GM21360 (cell line): Measurements from ENCODE around the gene UQCRC1.

Experiments used
- ATAC-seq: cut with Tn5 transposase; IDR thresholded peaks from one replicate; pipeline ENCODE4 v1.9.1; 2021; ENCODE audit warnings: mild to moderate bottlenecking, moderate library complexity; ENCODE audit not compliant: unreplicated experiment

UQCRC1 gene

GRCh38 chr3:48609088-48610005 is at the start of gene UQCRC1:
Gene UQCRC1 (minus strand): TSS chr3:48609646. CDS start chr3:48609620, 26 bp downstream.
- peak; percentile 93 for ATAC-seq

DNA sequence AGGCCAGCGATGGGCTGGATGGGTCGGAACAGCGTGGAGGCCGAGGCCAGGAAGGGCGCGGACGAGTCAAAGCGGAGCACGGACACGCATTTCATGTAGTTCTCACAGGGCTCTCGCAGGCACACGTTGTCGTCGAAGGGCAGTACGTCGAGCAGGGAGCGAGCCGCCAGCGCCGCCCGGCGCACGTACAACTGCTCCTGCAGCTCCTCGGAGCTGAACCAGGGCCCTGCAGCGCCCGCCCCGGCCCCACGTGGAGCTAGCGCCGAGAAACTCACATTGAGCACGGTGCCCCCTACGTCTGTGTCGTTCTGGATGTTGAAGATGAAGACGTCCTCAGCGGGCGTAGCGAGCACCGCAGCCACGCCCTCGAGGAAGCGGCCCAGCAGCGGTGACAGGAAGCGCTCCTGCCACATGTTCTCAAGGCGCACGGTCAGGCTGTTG is 47.4 kb upstream of the UQCRC1 start:
- ATAC-seq = no peak

- no peak for ATAC-seq
Observed at GRCh38 chr3:48656061-48656840, 46.8 kb upstream of the UQCRC1 start.

DNA sequence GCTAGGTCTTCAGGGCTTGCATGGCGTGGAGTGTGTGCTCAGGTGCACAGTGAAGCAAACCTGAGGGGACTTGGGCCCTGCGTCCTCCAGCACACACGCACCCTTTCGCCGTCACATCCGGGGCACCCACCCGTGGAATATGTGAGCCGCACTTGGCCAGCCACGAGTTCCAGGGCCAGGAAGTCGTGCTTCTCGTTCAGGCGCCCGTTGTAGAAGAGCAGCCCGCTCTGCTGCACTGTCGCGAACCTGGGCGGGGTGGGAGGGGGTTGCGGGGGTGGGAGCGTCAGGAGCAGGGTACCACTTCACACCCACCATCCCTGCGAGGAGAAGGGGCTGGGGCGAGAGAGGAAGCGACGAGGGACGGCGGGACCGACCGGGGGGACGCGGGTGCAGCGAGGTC is 46.2 kb upstream of the UQCRC1 start:
- no peak for ATAC-seq

GRCh38 chr3:48655063-48655462 is 45.6 kb upstream of the UQCRC1 start:
- no peak for ATAC-seq

GRCh38 chr3:48652923-48653715 is 43.7 kb upstream of the UQCRC1 start:
- no peak for ATAC-seq

DNA sequence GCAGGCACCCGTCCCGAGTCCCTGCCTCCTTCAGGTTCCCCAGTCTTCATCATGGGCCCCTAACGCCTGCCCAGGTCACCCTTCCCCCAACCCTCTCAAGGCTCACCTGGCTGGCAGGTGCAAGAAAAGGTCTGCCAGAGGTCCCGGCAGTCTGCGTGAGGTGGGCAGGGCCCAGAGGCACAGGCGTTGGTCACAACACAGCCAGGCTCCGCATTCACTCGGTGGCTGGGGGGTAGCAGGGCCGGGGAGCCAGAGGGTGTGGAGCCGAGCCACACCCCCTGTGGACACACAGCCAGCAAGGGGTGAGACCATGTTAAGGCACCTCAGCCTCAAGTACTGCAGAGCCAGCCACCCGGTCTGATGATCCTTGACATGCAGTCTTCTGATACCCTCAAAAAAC is 42.3 kb upstream of the UQCRC1 start:
- no peak for ATAC-seq

DNA sequence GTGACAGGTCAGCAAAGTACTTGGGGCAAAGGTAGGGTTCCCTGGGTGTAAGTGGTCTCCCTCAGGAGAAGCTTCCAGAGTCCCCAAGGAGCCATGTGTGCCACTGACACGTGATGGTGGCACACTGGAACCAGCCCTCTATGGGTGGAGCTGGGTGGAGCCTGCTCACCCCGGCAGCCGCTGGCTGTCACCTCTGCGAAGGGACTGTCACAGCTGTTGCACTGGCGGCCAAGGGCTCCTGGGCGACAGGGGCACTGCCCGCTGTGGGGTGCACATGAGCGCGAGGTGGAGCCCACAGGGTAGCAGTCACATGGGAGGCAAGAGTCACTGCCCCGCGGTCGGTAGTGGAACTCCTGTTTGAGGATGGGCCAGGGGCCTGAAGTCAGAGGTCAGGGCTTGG is 41.3 kb upstream of the UQCRC1 start:
- ATAC-seq = no peak

- ATAC-seq = no peak
Observed at GRCh38 chr3:48648188-48648850, 38.9 kb upstream of the UQCRC1 start.

DNA sequence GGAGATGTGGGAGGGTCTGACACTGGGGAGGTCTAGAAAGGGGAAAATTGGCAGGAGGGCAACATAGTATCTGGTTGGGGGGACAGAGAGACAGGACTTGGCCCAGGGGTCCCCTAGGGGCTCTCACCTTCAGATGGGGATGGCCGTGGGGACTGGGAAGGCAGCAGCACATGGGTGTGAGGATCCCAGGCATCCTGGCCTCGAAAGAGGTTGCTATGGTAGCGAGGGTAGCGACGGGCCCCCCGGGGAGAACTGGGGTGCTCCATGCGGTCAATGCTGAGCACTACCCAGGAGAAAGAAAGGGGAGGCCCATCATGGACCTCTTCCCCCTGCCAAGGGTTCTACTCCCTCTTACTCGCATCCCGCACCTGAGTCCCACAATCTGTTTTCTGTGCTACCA is 38.3 kb upstream of the UQCRC1 start:
- no peak for ATAC-seq

- no peak for ATAC-seq
Observed at GRCh38 chr3:48644898-48645760, 35.7 kb upstream of the UQCRC1 start.

- ATAC-seq = no peak
Observed at GRCh38 chr3:48642605-48643004, 33.2 kb upstream of the UQCRC1 start.

DNA sequence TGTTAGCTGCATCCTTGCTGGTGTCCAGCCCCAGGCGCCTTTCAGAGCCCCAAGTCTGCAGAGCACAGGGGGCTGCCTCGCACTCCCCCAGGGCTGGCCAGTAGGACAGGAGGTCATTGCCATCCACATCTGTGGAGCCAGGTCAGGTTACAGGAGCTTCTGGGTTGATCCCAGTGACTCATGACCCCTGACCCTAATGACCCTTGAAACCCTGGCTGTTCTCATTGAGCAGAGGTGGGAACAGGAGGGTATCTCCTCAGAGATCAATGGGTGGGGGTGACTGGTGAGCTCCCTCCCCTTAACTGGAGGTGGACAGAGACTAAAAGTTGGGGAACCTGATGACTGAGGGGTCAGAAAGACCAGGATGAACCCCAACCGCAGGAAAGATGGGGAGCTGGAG is 31.9 kb upstream of the UQCRC1 start:
- ATAC-seq = no peak

GRCh38 chr3:48639944-48640606 is 30.6 kb upstream of the UQCRC1 start:
- no peak for ATAC-seq

- no peak for ATAC-seq
Observed at GRCh38 chr3:48637305-48637704, 27.9 kb upstream of the UQCRC1 start.

GRCh38 chr3:48636149-48636655 is 26.8 kb upstream of the UQCRC1 start:
- ATAC-seq = no peak

GRCh38 chr3:48635222-48636021 is 26.0 kb upstream of the UQCRC1 start, which contains the start of gene SLC26A6:
Gene SLC26A6 (minus strand): TSS chr3:48635461. CDS start chr3:48635393, 68 bp downstream.
- ATAC-seq = peak; percentile 77

DNA sequence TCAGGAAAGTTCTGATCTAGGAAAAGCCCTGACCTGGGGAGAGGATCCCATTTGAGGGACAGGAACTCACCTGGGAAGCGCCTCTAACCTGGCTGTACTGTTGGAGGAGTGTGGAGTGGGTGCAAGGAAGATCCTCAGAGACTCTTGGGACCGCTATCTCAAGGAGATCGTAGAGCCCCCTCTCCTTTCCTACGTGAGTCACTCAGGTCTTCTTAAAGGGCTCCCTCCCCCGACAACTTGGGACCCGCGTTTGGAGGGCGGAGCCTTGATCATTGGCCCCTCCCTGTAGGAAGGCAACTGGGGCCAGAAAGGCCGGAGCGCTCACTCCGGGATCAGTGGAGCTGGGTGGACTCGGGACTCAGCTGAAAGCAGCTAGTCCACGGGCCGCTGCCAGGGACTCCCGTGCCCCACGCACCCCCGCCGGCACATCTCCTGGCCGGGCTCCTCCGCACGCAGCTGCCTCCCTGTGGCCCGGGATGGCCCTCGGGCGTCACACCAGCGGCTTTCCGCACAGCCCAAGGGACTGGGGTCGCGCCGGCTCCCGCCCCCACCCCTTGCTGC is 25.3 kb upstream of the UQCRC1 start:
- ATAC-seq = peak; percentile 23
